BE2C (cell line): Measurements from ENCODE around the gene ODAD2.

Source experiments
- DNase-seq: peaks from one replicate; pipeline ENCODE4 v3.0.0-alpha.2; 2020
- H3K27me3 ChIP-seq: fragments of 250-450 bp; sonication (Bioruptor Pico); 2 replicates; pipeline ENCODE4 v1.5.1; 2020; ENCODE audit warnings: mild to moderate bottlenecking
- H3K36me3 ChIP-seq: fragments of 250-450 bp; sonication (Bioruptor Pico); 2 replicates; pipeline ENCODE4 v1.5.1; 2020; ENCODE audit warnings: mild to moderate bottlenecking
- H3K4me1 ChIP-seq: fragments of 250-450 bp; sonication (Bioruptor Pico); 2 replicates; pipeline ENCODE4 v1.5.1; 2020
- H3K4me3 ChIP-seq: 2 replicates; pipeline ENCODE4 v1.5.1; 2011; ENCODE audit warnings: low read depth, low read length
- H3K9me3 ChIP-seq: fragments of 250-450 bp; sonication (Bioruptor Pico); 2 replicates; pipeline ENCODE4 v1.5.1; 2020
- TF ChIP-seq, protein P1 (sequence below): IDR thresholded peaks from 2 replicates; pipeline ENCODE4 v1.5.1; 2012; ENCODE audit warnings: mild to moderate bottlenecking, low read depth, low read length

ODAD2 gene

GRCh38 chr10:27771231-27771630 is 227.6 kb downstream of the ODAD2 start:
- Histone ChIP-seq H3K4me3 (no peak overlapping the region), H3K4me1 (no peaks in the 10 kb centered on the region), H3K36me3 (no peaks in the 10 kb centered on the region), H3K9me3 (no peaks in the 10 kb centered on the region), H3K27me3 (no peaks in the 10 kb centered on the region)
- TF ChIP-seq, protein P1, sequence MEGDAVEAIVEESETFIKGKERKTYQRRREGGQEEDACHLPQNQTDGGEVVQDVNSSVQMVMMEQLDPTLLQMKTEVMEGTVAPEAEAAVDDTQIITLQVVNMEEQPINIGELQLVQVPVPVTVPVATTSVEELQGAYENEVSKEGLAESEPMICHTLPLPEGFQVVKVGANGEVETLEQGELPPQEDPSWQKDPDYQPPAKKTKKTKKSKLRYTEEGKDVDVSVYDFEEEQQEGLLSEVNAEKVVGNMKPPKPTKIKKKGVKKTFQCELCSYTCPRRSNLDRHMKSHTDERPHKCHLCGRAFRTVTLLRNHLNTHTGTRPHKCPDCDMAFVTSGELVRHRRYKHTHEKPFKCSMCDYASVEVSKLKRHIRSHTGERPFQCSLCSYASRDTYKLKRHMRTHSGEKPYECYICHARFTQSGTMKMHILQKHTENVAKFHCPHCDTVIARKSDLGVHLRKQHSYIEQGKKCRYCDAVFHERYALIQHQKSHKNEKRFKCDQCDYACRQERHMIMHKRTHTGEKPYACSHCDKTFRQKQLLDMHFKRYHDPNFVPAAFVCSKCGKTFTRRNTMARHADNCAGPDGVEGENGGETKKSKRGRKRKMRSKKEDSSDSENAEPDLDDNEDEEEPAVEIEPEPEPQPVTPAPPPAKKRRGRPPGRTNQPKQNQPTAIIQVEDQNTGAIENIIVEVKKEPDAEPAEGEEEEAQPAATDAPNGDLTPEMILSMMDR, result no peak
- no peak for DNase-seq

GRCh38 chr10:27770181-27770580 is 228.7 kb downstream of the ODAD2 start:
- Histone ChIP-seq H3K36me3 (no peaks in the 10 kb centered on the region), H3K9me3 (no peaks in the 10 kb centered on the region), H3K4me3 (no peak overlapping the region), H3K27me3 (no peaks in the 10 kb centered on the region), H3K4me1 (no peaks in the 10 kb centered on the region)
- DNase-seq, result no peak
- TF ChIP-seq, protein P1, result no peak
